Endodermal cell (in vitro differentiated cells): ENCODE data around the gene DNAJC5. TPM values are rescaled to one million over a fixed set of nuclear protein-coding genes. Genes with fewer than 3 reads are reported as not detected.

Experiments
- DNase-seq: peaks from one replicate; pipeline ENCODE4 v3.0.0-alpha.2; 2017
- H3K27ac ChIP-seq: 2 replicates; pipeline ENCODE4 v1.5.1; 2013; ENCODE audit warnings: mild to moderate bottlenecking, low read depth, low read length, moderate library complexity
- H3K27me3 ChIP-seq: 2 replicates; pipeline ENCODE4 v1.6.1; 2013; ENCODE audit warnings: mild to moderate bottlenecking, low read length, moderate library complexity; ENCODE audit not compliant: insufficient read depth, control insufficient read depth, poor library complexity, severe bottlenecking
- H3K36me3 ChIP-seq: 2 replicates; pipeline ENCODE4 v1.7.0; 2013; ENCODE audit warnings: mild to moderate bottlenecking, low read length, moderate library complexity; ENCODE audit not compliant: control insufficient read depth, insufficient read depth
- H3K4me1 ChIP-seq: one replicate; pipeline ENCODE4 v1.7.0; 2013; ENCODE audit warnings: low read length; ENCODE audit not compliant: control insufficient read depth, insufficient read depth
- H3K4me3 ChIP-seq: 2 replicates; pipeline ENCODE4 v1.5.1; 2013; ENCODE audit warnings: mild to moderate bottlenecking, low read length, moderate library complexity
- H3K9ac ChIP-seq: 2 replicates; pipeline ENCODE4 v1.6.1; 2013; ENCODE audit warnings: mild to moderate bottlenecking, low read length, moderate library complexity; ENCODE audit not compliant: poor library complexity, severe bottlenecking; ENCODE audit errors: extremely low read depth
- H3K9me3 ChIP-seq: 2 replicates; pipeline ENCODE4 v1.6.1; 2013; ENCODE audit warnings: mild to moderate bottlenecking, low read length, moderate library complexity; ENCODE audit not compliant: control insufficient read depth
- H3K27ac Mint-ChIP-seq: 2 replicates; pipeline ENCODE4 v1.8.0; 2020; ENCODE audit warnings: mixed read lengths
- H3K27me3 Mint-ChIP-seq: 2 replicates; pipeline ENCODE4 v1.8.0; 2021; ENCODE audit warnings: mild to moderate bottlenecking, mixed read lengths; ENCODE audit not compliant: insufficient read depth
- H3K36me3 Mint-ChIP-seq: 2 replicates; pipeline ENCODE4 v1.8.0; 2020; ENCODE audit warnings: low read depth, mixed read lengths
- H3K4me1 Mint-ChIP-seq: 2 replicates; pipeline ENCODE4 v1.8.0; 2020; ENCODE audit warnings: mixed read lengths
- H3K4me3 Mint-ChIP-seq: 2 replicates; pipeline ENCODE4 v1.8.0; 2020; ENCODE audit warnings: mild to moderate bottlenecking, moderate library complexity, mixed read lengths
- H3K9me3 Mint-ChIP-seq: 2 replicates; pipeline ENCODE4 v1.8.0; 2020; ENCODE audit warnings: mild to moderate bottlenecking, mixed read lengths
- CTCF ChIP-seq: fragments of 200-600 bp; sonication (generic); conservative IDR thresholded peaks from 2 replicates; pipeline ENCODE4 v1.5.0; 2021; ENCODE audit warnings: antibody characterized with exemption, mild to moderate bottlenecking
- WGBS, 2 experiments: methylation state at CpG; one replicate each; pipeline versions ENCODE4 v1.1.5 to v1.1.7; 2013; ENCODE audit warnings: missing lambda C conversion rate in 2 of 2, mixed read lengths in 1 of 2; ENCODE audit not compliant: insufficient coverage in 1 of 2, insufficient read length in 1 of 2; 5-methylcytosine and 5-hydroxymethylcytosine counted together
- total RNA-seq, 2 donors: library from RNA; stranded (reverse); fragmentation: NEBNext Ultra II Directional in 1 of 2; extraction: Animal tissue kit (Norgen Biotek cat#: 25700) in 1 of 2; gene quantifications; 2 replicates in 1 of 2; 3 replicates in 1 of 2; pipeline ENCODE4 v1.2.1, GENCODE V29; 2021

Gene DNAJC5
- total RNA-seq, 2 donors from 2014 or later: 25.8 to 26.8 TPM

GRCh38 chr20:63963784-63964301 is 68.9 kb downstream of the DNAJC5 start:
- Histone ChIP-seq H3K9me3 (peaks cover 35% of the 10 kb centered on the region), H3K9ac (no peak overlapping the region), H3K4me3 (no peak overlapping the region), H3K27me3 (no peaks in the 10 kb centered on the region), H3K36me3 (peaks cover 35% of the 10 kb centered on the region), H3K4me1 (peaks cover 9% of the 10 kb centered on the region), H3K27ac (no peak overlapping the region)
- Mint-ChIP-seq H3K4me1 (peaks cover 7% of the 10 kb centered on the region), H3K27ac (no peak overlapping the region), H3K4me3 (no peak overlapping the region), H3K27me3 (no peaks in the 10 kb centered on the region), H3K36me3 (peaks cover 51% of the 10 kb centered on the region), H3K9me3 (peaks cover 19% of the 10 kb centered on the region)
- WGBS, 2 experiments: 95 to 100% methylated on average over 10 to 16 of the region's 16 CpGs
- no peak for TF ChIP-seq CTCF
- no peak for DNase-seq

- Mint-ChIP-seq H3K27me3 (no peaks in the 10 kb centered on the region), H3K36me3 (peaks cover 51% of the 10 kb centered on the region)
- no peak for DNase-seq
Measured at GRCh38 chr20:63964412-63964811, 69.5 kb downstream of the DNAJC5 start.

DNA sequence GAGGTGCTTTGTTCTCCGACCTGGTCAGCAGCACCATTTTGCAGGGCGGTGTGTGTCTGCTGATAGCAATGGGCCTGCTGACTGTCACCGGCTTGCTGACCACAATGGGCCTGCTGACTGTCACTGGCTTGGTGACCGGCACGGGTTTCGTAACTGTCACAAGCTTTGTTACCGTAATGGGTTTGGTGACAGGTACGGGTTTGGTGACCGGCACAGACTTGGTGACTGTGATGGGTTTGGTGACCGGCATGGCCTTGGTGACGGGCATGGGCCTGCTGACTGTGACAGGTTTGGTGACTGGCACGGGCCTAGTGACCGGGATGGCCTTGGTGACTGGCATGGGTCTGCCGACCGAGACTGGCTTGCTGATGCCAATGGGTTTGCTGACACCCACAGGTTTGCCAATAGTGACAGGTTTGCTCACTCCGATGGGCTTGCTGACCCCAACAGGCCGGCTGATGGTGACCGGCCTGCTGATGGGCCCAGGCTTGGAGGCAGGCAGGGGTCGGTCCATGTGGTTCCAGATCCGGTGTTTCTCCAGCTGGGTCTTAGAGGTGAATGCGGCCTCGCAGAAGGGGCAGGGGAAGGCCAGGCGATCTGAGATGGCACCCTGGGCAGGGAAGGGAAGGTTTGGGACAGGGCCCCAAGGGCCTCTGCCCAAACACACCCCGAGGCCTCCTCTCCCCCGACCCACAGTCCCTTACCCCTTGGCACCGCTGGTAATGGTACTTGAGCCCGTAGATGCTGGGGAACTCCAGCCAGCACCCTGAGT is 71.4 kb downstream of the DNAJC5 start:
- DNase-seq: peak; percentile 30
- Histone ChIP-seq H3K27ac (no peak overlapping the region), H3K27me3 (peaks cover 10% of the 10 kb centered on the region), H3K36me3 (peaks cover 34% of the 10 kb centered on the region), H3K4me1 (peaks cover 4% of the 10 kb centered on the region), H3K9ac (no peak overlapping the region), H3K4me3 (peak overlapping the region; percentile 45), H3K9me3 (peaks cover 35% of the 10 kb centered on the region)
- Mint-ChIP-seq H3K36me3 (peaks cover 46% of the 10 kb centered on the region), H3K4me1 (peaks cover 3% of the 10 kb centered on the region), H3K9me3 (peaks cover 20% of the 10 kb centered on the region), H3K4me3 (no peak overlapping the region), H3K27me3 (peaks cover 10% of the 10 kb centered on the region), H3K27ac (no peak overlapping the region)
- no peak for TF ChIP-seq CTCF
- WGBS, 2 experiments: 93 to 97% methylated on average over 22 to 27 of the region's 27 CpGs

More at GRCh38 chr20:63964412-63964811, 69.5 kb downstream of the DNAJC5 start:
- 96 to 100% methylated on average over 2 to 16 of the region's 16 CpGs for WGBS, 2 experiments
- Mint-ChIP-seq H3K4me1 (peaks cover 4% of the 10 kb centered on the region), H3K4me3 (no peak overlapping the region), H3K9me3 (peaks cover 20% of the 10 kb centered on the region), H3K27ac (no peak overlapping the region)
- no peak overlapping the region for H3K9ac ChIP-seq
- no peak overlapping the region for H3K4me3 ChIP-seq
- H3K27ac ChIP-seq: no peak overlapping the region
- no peaks in the 10 kb centered on the region for H3K27me3 ChIP-seq
- peaks cover 6% of the 10 kb centered on the region for H3K4me1 ChIP-seq
- H3K36me3 ChIP-seq: peaks cover 34% of the 10 kb centered on the region
- H3K9me3 ChIP-seq: peaks cover 35% of the 10 kb centered on the region
- no peak for TF ChIP-seq CTCF
